ENCODE results near the gene MCC.

MCC gene

GRCh38 chr5:113128082-113128481, 360.2 kb downstream of the MCC start:
- no peak for DNase-seq

DNA sequence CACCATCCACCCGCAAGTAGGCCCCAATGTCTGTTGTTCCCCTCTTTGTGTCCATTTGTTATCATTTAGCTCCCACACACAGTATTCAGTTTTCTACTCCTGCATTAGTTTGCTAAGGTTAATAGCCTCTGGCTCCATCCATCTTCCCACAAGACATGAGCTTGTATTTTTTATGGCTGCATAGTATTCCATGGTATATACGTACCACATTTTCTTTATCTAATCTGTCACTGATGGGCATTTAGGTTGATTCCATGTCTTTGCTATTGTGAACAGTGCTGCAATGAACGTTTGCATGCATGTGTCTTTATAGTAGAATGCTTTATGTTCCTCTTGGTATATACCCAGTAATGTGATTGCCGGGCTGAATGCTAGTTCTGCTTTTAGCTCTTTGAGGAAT, 361.2 kb downstream of the MCC start:
- no peak for DNase-seq

GRCh38 chr5:113125371-113125770, 362.9 kb downstream of the MCC start:
- no peak for DNase-seq

GRCh38 chr5:113124914-113125313, 363.3 kb downstream of the MCC start:
- no peak for DNase-seq

DNA sequence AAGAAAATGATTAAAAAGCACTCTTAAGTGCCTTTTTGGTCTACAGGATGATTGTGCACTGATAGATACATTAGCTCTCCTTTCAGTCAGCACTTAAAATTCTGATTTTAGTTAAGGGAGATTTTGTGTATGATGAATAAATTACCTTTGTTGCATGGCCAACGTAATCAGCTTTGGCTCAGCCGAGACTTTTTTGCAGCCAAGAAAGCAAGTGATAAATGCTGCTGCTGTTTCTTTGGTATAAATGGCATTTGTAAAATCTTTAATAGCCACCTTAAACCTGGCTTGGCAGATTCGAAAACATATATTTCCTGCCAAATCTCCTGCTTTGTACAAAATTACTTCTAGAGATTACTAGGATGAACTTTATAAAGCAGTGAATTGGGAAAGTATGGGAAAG, 364.0 kb downstream of the MCC start:
- DNase-seq = no peak

DNA sequence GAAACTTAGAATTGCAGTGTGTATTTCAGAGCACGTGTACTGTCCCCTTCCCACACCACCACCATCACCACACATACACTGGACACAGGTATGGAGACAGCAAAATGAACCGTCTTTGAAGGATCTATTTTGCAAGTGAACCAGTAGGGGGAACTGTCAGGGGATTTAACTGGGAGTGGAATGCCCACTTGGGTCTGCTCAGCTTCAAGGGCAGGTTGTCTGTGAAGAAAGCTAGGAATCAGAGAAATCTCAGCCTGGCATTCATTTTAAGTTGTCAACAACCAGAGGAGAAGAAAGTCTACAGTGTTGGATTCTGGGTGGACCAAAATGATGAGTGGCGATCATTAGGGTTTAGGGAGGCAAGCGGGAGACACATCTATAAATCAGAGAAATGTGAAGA, 364.6 kb downstream of the MCC start:
- DNase-seq = no peak

- DNase-seq = no peak
Observed at GRCh38 chr5:113122053-113122452, 366.2 kb downstream of the MCC start.

DNA sequence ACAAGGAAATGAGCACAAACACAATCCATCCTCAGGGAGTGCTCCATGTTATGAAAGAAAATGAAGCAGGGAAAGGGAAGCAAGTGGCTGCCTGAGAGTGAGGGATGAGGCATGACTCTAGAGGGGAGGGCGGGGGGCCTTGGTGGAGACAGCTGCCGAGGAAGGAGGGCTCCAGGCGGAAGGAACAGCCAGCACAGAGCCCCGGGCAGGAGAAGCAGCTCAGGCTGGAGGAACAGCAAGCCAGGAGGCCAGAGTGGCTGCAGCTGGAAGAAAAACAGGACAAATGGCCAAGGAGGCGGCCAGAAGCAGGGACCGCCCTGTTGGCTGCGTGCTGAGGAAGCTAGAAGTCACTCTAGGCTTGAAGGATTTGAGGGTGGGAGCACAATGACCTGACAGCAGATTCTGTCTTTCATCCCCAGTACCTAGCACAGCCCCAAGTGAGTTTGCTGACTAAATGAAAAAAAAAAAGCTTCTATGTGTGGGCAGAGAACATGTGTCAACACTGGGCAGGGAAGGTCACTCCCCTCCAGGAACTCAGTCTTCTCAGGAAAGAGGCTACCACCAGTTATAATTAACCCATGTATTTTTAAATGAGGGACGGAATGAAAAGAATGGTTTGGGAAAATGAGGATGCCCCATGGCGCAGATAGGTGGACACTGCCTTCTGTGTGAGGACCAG, 368.9 kb downstream of the MCC start:
- DNase-seq = no peak

- no peak for DNase-seq
Observed at GRCh38 chr5:113118765-113119164, 369.5 kb downstream of the MCC start.

DNA sequence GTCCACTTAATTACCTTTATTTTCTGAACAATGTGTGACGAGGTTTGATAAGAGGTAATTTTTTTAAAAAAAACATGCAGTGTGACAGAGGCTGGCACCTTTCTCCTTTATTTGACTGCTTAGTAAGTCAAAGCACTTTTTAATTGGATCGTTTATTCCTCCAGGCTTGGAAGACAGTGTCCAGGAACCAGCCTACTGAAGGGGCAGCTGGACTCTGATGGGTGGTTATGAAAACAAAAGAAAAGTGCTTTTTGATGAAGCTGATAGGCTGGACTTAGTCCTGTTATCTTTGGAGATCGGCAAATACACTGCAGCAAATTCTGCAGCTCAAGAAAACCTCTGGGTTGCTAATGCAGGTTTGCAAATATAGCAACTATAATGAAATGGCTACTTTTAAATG, 370.0 kb downstream of the MCC start:
- DNase-seq = no peak

DNA sequence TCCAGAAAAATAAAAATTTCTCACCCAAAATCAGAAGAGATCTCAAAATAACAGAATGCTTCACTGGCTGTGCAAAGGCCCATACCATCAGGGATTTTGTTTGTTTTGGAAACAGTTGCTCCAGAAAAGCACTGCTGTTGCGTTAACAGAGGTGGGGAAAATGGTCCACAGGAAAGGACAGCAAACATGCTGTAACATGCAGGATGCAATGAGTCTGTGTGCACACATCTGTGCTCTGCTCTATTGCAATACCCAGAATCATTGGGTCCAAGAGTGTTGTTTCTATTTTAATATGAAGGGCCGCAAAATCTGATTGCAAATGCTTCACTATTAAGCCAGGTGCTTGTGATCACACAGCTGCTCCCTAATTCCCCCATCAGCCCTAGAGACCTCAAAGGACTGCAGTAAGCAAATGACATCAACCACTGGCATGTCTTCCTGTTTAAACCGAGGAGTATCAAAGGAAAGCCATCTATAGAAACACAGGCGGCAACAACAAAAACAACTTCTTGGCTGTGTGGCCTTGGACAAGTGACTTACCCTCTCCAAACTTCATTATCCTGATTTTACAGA, 370.6 kb downstream of the MCC start:
- DNase-seq = no peak

- DNase-seq = no peak
Observed at GRCh38 chr5:113115956-113116355, 372.3 kb downstream of the MCC start.

DNA sequence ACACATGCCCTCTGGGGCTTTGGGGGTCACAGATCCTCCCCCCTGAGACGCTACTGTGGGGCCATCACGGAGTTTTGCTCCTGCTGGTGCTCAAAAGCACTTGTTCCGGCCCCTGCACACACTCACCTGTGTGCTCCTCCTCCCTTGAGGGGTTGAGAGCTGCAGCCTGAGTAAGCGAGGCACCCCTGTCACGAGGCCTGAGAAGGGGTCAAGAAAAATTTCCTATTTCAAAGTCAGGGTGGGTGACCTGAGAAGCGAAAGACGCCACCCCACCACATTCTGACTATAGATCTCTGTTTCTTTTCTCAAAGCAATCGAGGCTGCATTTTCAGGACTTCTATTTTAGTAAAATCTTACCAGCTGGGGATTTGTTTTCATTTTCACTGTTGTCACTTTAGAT, 373.2 kb downstream of the MCC start:
- no peak for DNase-seq

- no peak for DNase-seq
Observed at GRCh38 chr5:113114559-113114958, 373.7 kb downstream of the MCC start.

GRCh38 chr5:113112435-113112834, 375.8 kb downstream of the MCC start:
- DNase-seq = no peak

- no peak for DNase-seq
Observed at GRCh38 chr5:113110117-113110516, 378.1 kb downstream of the MCC start.

- DNase-seq = no peak
Observed at GRCh38 chr5:113109344-113109743, 378.9 kb downstream of the MCC start.

DNA sequence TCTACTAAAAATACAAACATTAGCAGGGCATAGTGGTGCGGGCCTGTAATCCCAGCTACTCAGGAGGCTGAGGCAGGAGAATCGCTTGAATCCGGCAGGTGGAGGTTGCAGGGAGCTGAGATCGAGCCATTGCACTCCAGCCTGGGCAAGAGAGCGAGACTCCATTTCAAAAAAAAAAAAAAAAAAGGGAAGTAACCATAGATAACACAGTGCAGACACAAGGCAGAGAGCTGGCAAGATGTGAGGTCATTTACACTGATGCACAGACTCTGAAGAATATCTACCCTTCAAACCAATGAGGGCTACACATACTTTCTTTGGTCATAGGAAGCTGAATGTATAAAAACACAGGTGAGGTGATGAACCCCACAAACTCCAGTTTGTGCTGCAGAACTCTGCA, 379.8 kb downstream of the MCC start:
- DNase-seq = no peak

DNA sequence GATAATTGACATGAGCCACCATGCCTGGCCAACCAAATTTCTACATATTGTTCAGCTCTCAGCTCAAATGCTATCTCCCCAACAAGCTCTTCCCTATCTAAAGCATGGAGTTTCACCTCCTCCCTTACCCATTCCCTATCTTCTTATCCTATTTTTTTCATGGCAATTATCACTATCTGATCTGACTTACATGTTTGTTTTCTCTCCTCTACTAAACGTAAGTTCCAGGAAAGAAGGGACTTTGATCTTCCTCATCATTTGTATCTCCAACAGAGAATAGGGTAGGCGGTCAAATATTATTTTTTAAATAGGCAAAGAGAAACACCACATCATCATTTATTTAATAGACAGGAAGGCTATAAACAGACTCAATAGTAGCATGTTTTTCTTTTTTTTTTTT, 381.4 kb downstream of the MCC start:
- DNase-seq = no peak

GRCh38 chr5:113105693-113106280, 382.5 kb downstream of the MCC start:
- no peak for DNase-seq

DNA sequence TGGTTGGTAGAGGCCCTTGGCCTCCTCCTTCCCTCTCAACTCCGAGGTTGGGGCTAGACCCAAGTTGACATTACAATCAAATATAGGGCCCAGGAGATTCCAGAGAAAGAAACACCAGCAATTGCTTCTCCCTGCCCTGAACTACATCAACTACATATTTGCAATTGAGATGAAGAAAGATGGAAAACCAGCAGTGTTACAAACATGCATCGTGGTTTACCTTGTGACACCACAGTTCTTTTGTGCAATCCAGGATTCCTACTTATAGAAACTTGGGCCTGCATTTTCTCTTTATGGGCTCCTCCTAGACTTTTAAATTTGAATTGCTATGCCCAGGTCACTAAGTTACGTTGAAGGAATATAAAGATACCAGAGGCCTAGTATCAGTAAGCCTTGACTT, 384.9 kb downstream of the MCC start:
- no peak for DNase-seq

DNA sequence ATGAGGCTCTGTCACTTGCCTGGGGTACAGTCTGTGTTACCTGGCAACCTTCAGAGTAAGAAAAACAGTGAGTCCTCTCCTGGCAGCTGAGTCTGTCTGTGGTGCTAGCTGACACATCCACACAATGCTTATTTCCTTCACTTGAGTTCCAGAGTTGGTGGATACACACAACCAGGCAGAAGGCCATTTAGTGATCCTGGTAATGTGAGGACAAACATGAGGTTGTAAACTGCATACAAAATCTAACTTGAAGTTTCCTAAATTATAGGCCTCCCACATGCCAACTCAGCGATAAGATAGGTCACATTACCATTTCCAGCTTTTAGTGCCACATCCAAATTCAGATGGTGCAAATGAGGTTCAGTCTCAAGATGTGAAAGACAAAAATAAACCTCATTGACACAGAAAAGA, 386.1 kb downstream of the MCC start:
- no peak for DNase-seq

DNA sequence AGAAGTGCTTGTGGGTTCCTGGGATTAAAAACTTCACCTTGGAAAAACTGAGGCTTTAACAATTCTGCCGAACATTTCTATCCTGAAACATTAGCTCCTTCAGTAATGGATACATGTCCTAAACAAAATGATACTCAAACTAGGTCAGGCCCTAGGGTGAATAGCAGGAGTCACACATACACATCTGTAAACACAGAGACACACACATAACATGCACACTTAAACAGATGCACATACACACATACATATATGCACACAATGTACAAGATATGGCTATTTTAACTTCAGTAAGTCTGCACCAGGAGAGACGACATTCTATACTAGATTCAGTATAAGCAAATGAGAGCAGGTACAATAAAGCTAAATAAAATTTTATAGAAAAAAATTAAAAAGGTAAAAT, 387.3 kb downstream of the MCC start:
- no peak for DNase-seq

DNA sequence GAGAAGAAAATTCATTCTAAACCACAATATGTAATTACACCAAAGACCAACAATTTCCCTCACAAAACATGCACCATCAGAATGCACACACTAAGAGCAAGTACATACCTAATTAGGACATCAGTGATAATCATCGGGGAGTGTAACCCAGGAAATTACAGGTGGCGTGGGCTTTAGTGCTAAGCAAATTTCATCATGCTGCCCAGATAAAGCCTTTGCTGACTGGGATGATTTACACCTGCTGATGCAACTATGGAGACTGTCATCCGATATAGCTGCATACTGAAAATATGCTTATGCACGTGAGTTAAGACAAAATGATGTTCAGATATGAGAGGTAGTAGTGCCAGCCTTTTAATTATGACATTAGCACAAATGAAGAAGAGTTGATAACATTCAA, 388.4 kb downstream of the MCC start:
- DNase-seq = no peak

GRCh38 chr5:113098378-113098777, 389.9 kb downstream of the MCC start:
- no peak for DNase-seq

All from activated naive CD4-positive, alpha-beta T cell (primary cell).